ENCODE measurements around the gene BCHE.
A peak's percentile ranks its signal among the peaks of the same experiment; 100 is the strongest.

BCHE gene

DNA sequence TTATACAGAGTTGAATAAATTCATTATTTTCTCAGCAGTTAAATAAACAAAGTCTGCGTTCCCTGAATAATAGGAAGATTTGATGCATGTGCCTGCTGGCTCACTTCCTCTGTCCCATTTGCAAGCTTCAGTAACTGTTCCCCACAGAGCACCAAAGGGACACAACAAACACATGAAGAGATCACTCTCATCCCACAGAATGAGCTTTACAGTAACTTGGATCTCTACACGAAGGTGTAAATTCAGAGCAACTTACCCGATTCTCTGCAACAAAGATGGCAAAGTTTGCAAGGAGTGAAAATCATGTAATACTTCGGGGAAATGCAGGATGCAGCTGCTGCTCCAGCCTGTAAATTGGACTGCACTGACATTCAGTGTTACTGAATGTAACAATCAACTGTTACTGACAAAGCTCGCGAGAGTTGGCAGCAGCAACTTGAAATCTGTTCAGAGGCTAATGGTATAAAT, at the start of gene BCHE:
Gene BCHE (minus strand): TSS at position 366 of the 468 bp plus-strand sequence. CDS start 6,390 bp downstream, outside the sequence.
- DNase-seq (ENCODE audit: low spot score), result peak; percentile 19

DNA sequence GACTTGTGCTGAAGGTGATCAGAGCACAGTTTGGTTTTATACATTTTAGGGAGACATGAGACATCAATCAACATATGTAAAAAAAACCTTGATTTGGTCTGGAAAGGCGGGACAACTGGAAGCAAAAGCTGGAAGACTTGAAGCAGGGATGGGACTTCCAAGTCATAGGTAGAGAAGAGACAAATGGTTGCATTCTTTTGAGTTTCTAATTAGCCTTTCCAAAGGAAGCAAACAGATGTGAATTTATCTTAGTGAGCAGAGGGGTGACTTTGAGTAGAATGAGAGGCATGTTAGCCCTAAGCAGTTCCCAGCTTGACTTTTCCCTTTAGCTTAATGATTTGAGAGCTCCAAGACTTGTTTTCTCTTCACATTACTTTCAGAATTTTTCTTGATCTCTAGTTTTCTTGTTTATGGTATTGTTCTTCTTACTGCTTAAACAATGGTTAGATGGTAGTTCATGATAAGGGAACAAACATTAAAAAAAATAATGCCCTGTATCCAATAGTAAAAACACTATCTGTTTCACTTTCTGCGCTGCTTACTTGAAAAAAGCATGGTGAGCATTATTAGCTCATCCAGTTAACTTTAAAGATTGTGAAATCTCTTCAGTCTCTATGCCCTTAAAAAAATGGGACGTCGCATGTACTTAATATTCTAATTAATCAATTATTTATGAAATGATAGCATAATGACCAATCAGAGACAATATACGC, 48.5 kb upstream of the BCHE start:
- DNase-seq (ENCODE audit: low spot score), result no peak

DNA sequence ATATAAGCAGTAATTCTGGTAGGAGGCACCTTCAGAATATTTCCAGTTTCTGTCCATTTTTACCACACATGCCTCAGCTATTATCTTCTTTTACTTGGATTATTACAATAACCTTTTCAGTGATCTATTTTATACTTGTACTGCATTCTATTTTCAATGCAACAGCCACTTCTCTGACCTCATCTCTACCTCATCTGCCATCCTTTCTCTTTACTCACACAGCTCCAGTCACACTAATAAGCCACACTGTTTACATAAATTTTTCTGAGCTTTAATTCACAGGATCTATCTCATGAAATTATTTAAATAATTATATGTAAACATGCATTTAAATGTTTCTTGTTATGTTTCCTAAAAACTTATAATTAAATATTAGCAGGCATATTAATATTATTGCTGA, 47.3 kb upstream of the BCHE start:
- DNase-seq (ENCODE audit: low spot score), result no peak

DNA sequence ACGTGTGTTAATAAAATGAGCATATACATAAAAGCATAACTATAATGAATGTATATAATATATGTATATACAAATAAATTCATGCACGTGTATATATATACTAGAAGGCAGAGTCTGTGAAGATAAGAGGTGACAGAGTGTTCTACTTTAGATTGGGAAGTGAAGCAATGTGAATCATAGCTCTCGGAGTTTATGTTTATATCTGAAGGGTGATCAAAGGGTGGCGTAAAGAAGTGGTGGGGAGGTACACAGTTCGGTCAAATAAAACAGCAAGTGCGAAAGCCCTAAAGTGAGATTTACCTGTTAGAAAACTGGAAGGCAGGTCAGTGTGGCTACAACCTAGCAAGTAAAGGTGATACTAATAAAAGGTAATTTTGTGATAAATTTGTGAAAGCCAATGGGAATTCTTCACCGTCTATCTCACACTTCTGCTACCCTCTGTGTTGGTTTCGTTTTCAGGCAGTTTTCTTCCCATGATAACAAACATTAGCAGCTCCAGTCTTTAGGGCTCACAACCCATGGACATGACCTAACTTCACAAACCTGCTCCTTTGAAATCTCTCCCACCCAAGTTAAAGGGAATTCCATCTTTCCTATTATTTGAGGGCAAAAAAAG, 46.7 kb upstream of the BCHE start:
- DNase-seq (ENCODE audit: low spot score), result no peak

DNA sequence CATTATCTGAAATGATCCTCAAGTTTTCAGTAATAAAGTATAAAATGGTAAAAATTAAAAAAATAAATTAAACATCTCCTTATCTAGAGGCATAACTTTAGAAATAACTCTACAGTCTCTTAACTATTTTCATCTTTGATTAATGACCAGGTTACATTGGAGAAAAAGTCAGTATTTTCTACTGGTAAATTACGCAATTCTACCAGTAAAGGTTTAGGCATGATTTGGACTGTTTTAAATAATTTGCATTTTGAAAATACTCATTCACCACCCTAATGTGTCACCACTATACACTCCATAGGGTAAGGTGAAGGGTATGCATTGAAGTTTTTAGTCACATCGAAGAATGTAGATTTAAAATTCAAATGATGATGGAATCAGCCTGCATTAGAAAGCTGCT, 45.9 kb upstream of the BCHE start:
- no peak for DNase-seq (ENCODE audit: low spot score)

DNA sequence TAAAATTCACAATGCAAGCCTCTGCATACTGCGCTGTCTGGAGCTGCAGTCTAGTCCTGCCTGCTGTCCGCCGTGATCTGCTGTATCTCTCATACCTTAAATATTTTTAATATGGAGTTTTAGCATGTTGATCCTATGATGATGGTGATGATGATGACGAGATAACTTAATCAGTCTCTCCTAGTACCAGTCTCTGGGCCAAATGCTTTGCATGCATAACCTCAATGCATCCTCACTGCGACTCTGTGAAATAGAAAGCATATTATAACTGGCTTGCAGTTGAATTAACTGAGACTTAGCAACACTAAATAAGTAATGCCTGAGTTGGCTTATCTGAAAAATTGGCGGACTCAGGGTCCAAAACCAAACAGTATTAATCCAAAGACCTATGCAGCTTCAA, 38.4 kb upstream of the BCHE start:
- DNase-seq (ENCODE audit: low spot score), result no peak

GRCh38 chr3:165874663-165875489, 37.7 kb upstream of the BCHE start:
- DNase-seq (ENCODE audit: low spot score), result no peak

DNA sequence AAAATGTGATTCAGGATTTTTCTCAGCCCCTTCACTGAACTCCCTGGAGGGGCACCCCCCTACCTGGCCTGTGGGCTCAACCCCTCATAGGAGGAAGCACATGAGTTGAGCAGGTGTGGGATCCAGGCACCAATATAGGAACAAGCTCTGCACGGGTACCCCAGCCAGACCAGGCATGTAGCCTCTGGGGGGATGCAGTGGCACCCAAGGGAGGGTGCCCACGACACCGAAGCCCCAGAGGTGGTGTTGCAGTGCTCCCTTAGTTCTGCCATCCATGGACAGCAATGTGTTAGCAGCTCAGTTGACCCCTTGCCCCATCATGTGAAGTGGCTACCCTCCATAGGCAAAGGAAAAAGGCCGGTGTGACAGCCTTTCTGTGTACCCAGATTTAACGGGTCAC, 30.9 kb upstream of the BCHE start:
- no peak for DNase-seq (ENCODE audit: low spot score)

- no peak for DNase-seq (ENCODE audit: low spot score)
These were observed 21.8 kb upstream of the BCHE start for GRCh38 chr3:165859061-165859460.

DNA sequence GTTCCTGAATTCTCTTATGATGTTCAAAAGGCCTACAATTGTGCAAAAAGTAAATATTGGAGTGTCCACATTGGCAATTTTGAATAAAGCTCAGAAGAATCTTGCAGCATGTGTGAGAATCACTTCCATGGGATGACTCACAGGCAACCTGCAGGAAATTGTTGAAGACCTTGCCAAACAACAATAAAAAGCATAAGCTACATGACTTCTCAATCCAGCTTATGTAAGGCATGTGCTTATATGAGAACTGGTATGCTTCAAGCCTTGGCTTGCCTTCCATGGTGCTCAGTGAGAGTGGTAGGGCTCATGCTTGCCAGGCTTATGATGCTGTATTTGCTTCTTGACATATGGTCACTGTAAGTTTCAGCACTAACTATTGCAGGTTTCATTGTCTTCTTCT, 18.4 kb upstream of the BCHE start:
- DNase-seq (ENCODE audit: low spot score), result no peak

- DNase-seq (ENCODE audit: low spot score), result no peak
These were observed 17.5 kb upstream of the BCHE start for GRCh38 chr3:165854696-165855095.

- no peak for DNase-seq (ENCODE audit: low spot score)
These were observed 15.5 kb upstream of the BCHE start for GRCh38 chr3:165852711-165853110.

DNA sequence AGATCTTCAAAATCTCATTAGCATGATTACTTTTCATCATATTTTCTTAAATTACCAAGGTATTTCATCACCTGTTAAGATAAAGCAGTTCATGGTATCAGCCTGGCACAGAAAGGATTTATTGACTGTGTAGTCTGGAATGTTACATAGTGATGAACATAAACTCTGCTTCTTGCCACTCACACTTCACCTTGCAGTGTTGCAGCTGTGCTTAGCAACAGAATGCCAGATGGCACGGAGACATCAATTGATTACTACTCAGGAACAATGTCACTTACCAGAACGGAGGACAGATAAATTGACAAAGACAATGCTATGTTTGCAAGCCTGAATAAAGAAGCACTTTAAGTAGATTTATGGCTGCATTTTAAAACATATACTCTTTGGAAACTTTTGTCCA, 15.0 kb upstream of the BCHE start:
- no peak for DNase-seq (ENCODE audit: low spot score)

GRCh38 chr3:165846056-165846455, 8.8 kb upstream of the BCHE start:
- DNase-seq (ENCODE audit: low spot score), result no peak

GRCh38 chr3:165839296-165840076, 2.3 kb upstream of the BCHE start:
- no peak for DNase-seq (ENCODE audit: low spot score)

DNA sequence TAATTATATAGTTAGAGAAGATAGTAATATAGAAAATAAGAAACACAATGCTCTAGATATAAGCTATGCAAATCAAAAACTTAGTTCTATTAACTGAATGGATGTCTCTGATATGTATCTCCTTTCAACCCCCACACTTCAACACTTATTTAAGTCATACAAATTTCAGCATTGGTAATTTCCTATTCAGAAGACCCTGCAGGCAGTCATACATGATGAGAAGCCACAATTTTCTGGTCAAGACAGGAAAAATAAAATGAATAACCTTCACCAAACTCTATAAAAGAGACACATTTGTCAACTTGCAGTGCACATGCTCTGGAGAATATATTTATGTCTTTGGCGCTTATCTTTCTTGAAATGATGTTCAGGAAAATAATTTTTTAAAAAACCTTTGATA, 578 bp upstream of the BCHE start:
- no peak for DNase-seq (ENCODE audit: low spot score)

DNA sequence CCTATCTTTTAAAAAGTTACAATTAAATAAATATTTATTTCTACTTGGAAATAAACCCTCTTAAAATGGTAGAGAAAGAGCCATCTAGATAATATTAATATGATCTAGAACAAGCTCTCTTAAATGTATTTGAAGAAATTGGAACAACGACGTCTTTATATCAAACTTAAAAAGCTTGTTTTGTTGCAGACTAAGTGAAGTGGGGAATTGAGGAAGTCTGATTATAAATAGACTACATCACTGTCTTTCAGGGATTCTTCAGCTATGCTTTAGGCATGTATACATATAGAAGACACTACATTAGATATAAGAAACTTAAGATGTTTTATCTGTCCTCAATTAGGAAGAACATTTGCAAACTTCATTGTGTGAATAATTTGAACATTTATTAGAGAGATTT, 1.8 kb downstream of the BCHE start:
- DNase-seq (ENCODE audit: low spot score), result no peak

GRCh38 chr3:165830746-165831145, 6.5 kb downstream of the BCHE start:
- no peak for DNase-seq (ENCODE audit: low spot score)

GRCh38 chr3:165827883-165828282, 9.3 kb downstream of the BCHE start:
- no peak for DNase-seq (ENCODE audit: low spot score)

DNA sequence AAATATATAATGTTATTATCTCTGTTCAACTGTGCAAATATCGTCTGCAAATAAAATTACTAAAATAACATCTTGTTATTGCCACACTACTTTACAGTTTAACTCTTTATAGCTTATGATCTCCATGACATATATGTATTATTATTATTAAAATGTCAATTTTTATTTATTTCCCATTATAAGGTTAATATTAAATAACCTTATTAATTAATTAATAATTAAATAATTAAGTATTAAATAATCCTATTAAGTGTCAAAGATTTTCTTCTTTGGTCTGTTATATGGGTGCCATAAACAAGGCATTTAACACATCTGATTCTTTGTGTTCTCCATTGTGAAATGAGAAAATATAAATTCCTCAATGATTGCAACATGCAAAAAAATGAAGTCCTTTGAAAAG, 10.0 kb downstream of the BCHE start:
- no peak for DNase-seq (ENCODE audit: low spot score)

GRCh38 chr3:165820671-165821123, 16.5 kb downstream of the BCHE start:
- DNase-seq (ENCODE audit: low spot score), result no peak

DNA sequence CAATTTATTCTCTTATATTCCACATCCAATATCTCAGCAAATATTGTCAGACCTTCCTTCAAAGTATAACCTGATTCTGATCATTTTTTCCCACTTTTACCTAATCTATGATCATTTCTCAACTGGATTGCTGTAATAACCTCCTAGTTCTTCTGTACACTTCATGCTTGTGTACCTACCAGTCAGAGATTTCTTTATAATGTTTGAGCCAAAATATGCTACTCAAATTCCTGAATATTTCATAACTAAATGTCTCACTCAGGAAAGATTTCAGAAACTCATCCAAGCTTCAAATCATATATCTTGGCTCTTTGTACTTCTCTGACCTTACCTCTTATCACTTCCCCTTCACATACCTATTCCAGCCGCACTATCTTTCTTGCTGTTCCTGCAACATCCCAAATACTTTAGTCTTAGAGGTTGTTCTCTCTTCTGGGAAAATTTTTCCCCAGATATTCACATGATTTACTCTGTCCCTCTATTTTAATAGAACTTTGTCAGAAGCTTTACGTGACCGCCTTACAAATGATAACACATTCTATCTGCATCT, 20.0 kb downstream of the BCHE start:
- no peak for DNase-seq (ENCODE audit: low spot score)

Data from cerebellar cortex (tissue), 1 donor.